ENCODE measurements around the gene SCARF2.

The SCARF2 gene

DNA sequence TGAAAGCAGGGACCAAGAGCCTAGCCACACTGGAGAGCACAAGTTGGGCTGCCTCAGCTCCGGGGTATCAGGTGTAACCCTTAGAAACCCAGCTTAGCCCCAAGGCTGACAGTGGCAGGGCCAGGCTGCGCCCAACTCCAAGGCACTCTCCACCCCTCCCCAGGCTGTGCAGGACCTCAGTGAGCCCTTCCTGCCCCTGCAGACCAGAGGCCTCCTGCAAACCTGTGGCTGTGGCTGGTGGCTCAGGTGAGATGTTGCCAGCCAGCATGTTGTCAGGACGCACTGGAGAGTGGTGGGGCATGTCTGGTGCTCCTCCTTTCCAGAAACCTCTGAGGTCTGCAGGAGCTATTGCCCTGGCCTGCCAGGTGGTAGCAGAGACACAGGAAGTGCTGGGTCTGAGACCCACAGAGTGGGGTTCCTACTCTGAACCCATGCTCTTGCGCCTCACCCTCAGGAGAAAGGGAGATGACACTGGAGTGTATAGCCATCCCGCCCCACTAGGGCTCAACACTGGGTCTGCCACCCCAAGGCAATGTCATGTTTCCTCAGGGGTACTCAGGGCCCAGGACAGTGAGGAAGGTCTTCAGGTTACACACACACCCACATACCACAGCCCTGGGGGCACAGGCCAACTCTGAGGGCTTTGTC is 2.4 kb upstream of the SCARF2 start:
- no peak for DNase-seq

DNA sequence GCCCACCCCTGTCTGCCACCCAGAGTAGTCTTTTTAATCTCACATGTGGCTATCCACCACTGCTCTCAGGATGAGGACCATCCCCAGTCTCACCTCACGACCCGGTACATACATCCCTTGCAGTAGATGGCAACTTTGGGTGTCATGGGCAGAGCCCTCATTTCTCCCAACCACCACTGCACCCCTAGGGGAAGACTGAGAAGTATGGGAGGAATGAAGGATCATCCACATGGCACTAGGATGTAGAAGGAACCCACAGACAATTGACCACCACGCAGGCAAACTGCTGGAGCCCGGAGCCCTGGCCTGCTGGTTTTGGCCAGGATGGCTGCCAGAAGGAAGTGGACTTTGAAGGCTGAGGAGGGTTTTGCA is 1.9 kb upstream of the SCARF2 start:
- DNase-seq, result no peak

DNA sequence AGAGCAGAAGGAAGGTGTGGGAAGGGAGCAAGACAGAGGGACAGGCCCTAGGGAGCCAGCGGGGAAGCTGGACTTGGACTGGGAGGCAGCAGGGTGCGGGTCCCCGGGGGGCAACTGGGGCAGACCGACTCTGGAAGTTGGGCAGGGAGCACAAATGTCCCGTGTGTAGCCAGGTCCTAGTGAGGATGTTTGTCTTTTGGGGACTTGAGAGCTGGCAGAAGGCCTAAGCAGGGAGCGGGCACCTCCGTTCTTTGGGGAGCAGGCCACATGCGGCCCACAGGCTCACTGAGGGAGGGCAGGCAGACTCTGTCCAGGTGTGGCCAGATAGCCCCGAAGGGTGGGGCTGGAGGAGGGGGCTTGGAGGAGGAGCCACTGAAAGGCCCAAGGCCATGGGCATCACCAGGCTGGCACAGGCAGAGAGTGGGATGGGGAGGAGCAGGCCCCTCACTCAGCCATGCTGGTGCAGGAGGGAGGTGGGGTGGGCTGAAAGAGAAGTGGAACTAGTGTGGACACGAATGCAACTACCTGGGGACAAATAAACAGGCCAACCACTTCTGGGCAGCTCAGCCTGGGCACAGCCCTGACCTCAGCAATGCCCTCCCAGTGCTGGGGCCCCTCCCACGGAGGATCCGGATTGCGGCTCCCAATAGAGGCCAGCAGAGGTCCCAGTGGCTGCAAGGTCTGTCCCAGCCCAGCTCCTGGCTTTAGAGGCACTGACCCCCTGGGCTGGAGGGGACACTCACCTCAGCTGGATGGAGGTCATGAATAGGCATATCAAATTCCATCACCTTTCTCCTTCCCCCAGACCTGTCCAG is 1.3 kb upstream of the SCARF2 start:
- no peak for DNase-seq

DNA sequence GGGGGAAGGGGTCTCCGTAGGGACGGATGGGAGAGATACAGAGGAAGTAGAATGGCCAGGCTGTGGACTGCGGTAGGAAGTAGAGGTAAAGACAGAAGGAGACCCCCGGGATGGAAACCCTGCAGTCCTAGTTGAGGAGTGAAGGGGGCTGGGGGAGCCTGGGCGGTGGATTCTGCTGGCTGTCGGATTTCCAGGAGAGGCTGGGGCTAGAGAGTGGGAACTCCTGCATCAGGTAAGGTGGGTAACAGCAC is 727 bp upstream of the SCARF2 start:
- no peak for DNase-seq

DNA sequence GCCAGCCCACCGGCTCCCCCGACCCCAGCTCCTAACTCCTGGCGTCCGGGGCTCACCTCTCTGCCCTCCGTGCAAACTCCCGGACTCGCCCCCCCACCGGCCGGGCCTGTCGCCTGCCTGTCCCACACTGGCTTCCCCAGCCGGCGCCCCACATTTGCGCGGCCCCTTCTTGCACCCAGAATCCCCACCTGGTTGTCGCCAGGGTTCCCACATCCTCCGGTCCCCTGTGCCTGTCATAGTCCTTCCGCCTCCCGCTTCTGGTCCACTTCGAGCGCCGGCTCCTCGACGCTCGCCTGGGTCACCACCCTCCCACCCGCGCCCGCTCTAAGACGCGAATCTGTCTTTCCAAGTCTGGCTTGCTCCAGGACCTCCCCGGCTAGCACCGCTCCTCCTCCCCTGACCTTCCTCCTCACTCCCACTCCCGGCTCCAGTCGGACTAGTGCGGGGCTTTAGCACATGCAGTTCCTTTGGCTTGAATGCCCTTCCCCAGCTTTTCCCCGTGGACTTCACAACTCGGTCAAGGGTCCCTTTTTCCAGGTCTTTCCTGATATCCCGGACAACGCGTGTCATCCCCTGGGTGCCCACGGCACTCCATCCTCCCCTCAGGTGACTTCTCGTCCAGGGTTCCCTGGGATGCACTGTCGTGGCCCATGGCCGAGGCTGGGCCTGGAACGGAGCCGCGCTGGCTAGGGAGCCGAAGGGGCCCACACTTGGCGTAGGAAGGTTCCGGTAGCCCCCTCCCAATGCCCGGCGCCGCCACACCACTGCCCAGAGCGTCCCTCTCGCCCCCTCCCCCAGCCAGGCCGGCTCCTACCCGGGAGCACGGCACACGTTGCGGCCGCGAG is 635 bp downstream of the SCARF2 start:
- no peak for DNase-seq

DNA sequence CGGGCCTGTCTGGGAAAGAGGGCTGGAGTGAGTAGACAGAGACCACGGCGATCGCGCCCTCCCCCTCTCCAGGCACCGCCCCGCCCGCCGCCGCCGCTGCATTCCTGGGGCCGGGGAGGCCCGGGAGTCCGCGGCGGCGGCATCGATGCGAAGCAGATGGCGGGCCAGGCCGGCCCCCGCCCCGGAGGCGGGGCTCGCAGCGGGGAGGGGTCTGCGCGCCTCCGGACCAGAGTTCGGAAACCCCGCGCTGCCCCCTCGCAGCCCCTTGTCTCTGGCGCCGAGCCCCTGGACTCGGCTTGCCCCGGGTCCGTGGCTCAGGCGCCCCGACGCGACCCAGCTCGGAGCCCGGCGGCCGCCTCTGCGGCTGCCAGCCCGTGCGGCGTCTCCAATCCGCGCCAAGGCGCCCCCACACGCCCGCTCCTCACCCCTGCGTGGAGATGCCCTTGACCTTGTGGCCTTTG is 1.3 kb downstream of the SCARF2 start:
- no peak for DNase-seq

DNA sequence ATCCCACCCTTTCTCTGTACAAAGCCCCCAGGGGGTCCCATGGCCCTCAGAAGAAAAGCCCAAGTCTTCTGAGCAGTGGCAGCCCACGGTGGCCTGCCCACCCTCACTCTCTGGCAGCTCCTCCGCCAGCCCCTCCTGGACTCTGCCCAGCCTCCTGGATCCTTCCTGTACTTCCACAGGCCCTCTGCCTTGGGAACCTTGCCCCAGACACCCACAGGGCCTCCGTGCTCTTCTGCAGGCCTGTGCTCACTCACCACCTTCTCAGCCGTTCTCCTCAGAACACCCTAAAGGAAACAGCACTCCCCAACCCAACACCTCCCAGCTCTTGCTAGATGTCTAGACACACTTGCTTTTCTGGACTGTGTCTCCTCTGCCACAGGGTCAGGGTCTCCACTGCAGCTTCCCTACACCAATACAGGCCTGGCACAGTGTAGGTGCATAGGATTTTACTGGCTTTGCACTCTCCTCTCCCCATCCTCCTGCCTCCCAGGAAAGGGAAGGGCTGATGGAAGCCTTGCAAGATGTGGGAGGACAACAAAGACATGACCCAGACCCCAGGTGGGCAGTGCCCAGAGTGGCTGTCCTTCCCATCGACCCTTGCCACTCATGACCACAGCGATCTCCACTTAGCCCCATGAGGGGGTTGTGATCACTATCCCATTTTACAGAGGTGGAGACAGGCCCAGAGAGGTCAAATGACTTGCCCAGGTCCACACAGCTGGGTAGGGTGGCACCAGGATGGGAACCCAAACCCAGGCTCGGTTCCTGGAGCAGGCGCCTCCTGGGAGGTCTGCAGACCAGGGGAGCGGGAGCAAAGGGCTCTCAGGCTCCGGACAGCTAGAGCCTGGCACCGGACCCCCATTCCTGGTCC is 2.0 kb downstream of the SCARF2 start:
- no peak for DNase-seq

DNA sequence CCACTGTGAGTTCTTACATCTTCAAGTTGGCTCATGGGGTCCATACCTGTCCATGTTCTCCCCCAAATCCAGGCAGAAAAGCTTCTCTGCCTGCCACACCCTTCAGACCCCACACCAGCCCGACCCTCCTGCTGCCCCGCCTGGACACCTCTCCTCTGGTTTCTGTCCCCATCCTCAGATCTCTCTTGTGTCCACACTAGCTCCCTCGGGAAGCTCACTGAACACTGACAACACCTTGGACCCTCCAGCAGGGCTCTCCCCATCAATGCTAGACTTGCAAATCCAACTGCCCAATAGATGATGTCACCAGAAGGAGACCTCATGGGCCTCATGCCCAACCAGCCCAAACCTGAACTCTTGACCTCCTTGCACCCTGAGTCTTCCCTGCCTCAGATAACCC is 2.9 kb downstream of the SCARF2 start:
- no peak for DNase-seq

DNA sequence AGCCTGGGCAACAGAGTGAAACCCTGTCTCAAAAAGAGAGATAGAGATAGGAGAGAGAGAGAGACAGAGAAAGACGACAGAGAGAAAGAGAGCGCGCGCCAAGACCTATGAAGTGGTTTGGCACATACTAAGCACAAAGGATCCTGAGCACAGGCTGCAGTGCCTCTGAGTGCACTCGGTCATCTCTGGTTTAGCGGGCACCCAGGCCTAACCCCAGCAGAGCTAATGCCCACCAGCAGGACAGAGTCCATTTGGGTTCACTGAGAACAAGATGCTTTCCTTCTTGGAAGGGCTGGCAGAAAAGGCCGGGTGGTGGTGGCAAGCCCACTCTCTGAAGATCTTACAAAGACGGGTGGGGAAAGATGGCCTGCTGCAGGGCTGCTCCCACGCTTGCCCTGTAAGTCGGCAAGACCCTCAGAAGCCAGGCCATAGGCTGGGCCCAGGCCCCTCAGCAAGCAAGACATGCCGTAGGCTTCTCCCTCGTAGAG is 3.3 kb downstream of the SCARF2 start:
- DNase-seq, result no peak

DNA sequence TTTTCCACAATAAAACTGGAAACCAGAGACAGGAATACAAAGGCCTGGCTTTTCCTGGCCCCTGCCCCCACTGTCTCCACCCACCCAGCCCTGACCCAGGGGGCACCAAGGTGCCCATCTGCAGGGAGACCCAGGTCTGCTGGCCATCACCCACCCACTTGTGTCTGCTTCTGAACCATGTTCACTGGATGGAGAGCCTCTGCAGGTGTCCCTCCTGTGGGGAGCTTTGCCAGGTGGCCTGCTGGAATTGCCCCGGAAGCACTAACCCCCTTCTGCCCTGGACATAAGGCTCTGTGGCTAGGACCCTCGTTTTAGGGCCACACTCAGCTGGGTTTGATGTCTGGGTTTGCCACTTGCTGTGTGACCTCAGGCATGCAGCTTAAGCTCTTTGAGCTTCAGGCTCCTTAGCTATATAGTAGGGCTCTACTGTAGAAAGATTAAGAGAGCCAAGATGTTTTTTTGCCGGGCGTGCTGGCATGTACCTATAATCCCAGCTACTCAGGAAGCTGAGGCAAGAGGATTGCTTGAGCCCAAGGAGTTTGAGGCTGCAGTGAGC is 3.9 kb downstream of the SCARF2 start:
- DNase-seq, result no peak

DNA sequence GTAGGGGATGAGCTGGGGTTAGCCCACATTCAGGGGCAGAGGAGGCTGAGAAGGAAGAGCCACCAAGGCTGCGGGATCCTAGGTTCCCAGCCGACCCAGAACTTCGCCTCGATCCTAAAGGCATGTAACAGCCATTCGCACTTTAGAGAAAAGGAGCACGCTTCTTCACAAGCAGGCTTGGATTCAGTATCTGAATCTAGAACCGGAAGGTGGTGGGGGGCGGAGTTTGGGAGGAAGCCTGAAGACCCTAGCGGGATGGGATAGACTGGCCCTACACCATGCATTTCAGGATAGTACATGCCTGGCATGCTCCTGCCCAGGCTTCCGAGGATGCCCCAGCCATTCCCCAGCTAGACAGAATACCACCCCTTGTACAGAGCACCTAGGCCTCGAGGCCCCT is 4.4 kb downstream of the SCARF2 start:
- no peak for DNase-seq

DNA sequence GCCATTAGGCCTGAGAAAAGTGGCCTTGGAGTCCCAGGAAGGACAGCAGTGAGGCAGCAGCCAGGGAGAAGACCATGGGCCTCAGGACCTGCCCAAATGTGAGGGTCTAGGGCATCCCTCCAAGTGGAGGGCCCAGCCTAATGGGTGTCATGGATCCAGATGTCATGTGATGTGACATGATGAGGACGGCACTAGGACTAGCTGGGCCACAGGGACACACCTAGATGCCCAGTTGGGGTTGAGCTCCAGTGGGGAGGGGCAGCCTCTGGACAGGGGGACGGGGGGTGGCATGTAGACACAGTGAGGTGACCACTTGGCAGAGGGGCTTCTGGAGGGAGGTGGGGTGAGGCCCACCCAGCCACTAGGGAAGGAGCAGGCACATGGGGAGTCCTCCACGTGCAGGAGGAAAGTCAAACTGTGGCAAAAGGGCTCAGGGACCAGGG is 5.4 kb downstream of the SCARF2 start:
- DNase-seq, result no peak

DNA sequence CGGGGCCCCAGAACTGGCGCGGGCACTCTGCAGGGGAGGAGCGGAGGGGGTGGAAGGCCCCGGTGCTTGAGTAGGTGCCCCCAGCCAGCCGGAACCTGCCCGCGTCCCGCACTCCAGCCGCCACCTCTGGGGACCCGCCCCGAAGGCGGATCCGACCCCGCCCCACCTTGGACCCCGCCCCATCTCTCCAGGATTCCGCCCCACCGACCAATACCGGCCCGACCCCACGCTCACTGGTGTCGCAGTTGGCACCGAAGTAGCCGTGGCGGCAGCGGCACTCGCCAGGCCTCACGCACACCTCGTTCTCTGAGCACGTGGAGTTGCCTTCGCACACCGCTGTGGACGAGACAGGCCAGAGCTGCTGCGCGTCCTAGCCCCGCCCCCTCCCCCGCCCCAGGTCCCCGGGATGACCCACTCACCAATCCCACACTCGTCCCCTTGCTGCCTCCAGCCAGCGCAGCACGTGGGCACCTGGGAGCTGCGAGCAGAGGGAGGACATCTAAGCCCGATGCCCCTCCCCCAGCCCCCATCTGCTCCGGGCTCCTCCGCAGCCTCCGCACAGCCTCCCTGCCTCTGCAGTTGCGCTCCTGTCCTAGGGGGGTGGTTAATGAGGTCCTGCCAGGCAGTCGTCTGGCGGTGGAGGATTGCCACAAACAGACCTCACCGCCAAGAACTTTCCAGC is 6.0 kb downstream of the SCARF2 start:
- DNase-seq, result no peak

DNA sequence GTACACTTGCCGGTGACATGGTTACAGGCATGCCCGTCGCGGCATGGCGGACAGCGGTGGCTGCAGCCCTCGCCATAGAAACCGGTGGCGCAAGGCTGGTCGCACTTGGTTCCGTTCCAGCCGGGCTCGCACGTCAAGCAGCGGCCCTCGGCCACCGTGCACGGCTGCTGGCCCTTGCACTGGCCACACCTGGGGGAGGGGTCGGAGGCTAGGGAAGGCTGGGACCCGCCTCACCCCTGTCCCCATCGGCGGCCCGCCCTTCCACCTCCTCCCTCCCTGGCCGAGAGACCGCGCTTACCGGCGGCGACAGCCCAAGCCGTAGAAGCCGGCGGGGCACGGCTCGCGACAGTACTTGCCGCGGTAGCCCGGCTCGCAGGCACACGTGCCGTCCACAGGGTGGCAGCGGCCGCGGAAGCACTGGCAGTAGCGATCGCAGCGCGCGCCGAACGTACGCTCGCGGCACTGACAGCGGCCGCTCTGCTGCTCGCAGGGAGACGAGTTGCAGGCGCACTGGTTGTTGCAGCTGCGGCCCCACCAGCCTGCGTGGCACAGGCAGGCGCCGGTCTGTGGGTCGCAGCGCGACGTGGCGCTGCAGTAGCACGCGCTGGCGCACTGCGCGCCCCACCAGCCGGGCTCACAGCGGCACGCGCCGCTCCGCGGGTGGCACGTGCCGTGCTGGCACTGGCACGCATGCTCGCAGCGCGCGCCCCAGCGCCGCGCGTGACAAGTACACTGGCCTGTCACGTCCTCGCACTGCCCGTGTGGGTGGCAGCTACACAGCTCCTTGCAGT is 6.7 kb downstream of the SCARF2 start:
- peak; percentile 50 for DNase-seq

DNA sequence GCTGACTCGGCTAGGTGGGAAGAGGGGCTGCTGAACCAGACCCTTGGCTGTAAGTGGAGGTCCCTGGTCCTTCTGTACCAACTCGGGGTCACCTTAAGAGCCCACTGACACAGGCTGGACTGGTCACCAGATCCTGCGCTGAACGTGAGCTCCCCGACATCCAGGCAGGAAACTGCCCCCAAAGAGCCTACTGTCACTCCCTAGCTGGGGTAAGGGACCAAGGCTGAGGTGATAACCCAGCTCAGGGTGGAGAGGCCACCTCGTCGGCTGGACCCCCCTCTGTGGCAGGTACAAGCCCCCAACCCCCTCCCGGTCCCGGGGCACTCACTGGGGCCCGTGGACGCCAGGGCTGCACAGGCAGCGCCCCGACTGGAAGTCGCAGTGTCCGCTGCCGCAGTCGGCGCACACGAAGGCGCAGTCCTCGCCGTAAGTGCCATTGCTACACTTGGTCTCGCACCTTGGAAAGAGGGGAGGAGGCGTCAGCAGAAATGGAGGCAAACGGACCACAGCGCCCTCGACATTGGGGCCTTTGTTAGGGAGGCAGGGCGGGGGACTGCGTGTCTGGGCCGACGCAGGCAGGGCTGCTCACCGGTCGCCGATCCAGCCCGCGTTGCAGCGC is 7.4 kb downstream of the SCARF2 start:
- DNase-seq, result no peak

DNA sequence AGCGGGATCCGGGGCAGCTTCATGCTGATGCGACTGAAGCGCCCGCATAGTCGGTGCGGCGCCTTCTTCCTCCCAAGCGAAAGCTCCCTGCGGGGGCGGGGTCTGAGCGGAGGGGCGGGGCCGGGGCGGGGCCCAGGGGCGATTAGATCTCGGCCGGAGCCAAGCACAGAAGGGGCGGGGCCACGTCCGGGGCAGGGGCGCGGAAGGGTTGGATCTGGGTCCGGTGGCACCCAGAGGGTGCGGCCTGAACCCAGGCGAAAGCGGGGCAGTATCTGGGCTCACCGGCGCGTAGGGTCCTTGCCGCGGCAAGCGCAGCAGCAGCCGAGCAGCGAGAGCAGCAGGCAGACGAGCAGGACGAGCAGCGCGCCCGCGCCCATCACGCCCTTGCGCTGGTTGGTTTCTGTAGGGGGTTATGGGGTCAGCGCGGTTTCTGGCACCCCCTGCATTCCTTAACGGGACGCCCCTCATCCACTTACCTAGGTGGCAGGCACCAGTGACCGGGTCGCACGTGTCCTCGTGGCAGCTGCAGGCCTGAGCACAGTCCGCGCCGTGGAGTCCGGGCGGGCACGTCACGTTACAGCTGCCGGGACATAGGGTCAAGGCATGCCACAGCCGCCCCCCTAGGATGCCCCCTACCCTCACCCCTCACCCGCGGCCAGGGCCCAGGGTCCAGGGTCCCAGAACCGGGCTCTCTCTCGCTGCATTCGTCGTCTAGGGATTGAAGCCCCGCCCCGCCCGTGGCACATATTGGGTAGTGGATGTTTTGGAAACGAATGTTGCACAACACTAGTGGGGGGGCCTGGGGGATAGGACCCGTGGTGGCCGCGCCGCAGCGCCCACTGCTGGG is 8.1 kb downstream of the SCARF2 start:
- peak; percentile 74 for DNase-seq

DNA sequence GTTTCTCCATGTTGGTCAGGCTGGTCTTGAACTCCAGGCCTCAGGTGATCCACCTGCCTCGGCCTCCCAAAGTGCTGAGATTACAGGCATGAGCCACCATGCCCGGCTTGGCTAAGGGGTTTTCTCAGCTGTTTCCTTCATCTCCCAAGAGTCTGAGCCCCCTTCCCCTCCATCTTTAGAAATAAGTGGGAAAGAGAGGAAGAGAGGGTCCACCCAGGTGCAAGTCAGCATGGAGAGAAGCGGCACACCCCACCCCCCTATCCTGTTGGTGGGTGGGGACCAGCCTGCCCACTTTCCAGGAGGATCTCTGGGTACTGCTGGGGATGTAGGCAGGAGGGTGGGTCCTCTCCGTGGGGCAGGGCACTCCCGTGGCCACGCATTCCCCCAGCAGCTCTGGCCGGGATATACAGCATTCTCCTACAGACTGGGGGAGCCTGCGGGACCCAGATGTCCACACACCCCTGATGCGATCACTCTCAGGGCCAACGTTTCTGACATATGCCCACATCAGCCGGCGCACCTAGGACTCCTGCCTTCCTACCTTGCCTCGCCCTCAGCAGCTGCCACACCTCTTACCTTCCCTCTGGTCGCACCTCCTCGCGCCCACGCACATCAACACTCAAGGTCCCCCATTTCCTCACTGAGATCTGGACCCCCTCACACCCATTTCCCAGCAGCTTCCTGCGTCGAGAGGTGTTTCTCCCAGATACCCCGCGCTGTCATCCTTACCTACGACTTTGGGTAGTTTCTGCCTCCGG is 8.9 kb downstream of the SCARF2 start:
- no peak for DNase-seq

DNA sequence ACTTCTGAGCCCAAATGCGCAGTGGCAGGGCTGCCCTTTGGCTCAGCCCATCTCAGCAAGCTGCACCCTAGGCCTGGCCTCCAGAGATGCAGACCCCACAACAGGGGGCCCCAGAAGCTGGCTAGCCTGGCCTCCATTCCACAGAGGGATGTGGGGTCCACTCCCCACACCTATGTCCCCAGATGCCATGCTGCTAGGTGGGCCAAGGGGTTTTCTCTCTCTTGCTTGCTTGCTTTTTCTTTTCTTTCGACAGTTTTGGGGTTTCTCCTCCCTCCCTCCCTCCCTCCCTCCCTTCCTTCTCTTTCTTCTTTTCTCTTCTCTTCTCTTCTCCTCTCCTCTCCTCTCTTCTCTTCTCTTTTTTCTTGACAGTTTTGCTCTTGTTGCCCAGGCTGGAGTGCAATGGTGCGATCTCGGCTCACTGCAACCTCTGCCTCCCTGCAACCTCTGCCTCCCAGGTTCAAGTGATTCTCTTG is 9.6 kb downstream of the SCARF2 start:
- DNase-seq, result no peak

All from activated gamma-delta T cell treated with Interleukin-2 at 50 U/mL for 16 hours (primary cell).